Measurements from ENCODE around the gene MAEA. TPM values are rescaled to one million over a fixed set of nuclear protein-coding genes. Genes with fewer than 3 reads are reported as not detected.

Gene MAEA
- total RNA-seq, 2 donors from 2014 or later = 48.8 to 72.7 TPM

- H3K27me3 ChIP-seq (ENCODE audit: control insufficient read depth, insufficient read depth, low read length, poor library complexity, severe bottlenecking) = no peaks in the 10 kb centered on the region
- Mint-ChIP-seq H3K9me3 (no peaks in the 10 kb centered on the region), H3K4me3 (no peak overlapping the region), H3K27ac (no peak overlapping the region), H3K4me1 (peaks cover 7% of the 10 kb centered on the region), H3K27me3 (ENCODE audit: insufficient read depth) (no peaks in the 10 kb centered on the region), H3K36me3 (ENCODE audit: low read depth) (peaks cover 25% of the 10 kb centered on the region)
- H3K9ac ChIP-seq (ENCODE audit: extremely low read depth, low read length, poor library complexity, severe bottlenecking) = no peak overlapping the region
- no peaks in the 10 kb centered on the region for H3K9me3 ChIP-seq (ENCODE audit: control insufficient read depth, low read length)
- no peak overlapping the region for H3K4me3 ChIP-seq (ENCODE audit: low read length)
- no peaks in the 10 kb centered on the region for H3K4me1 ChIP-seq (ENCODE audit: control insufficient read depth, insufficient read depth, low read length)
- no peak for DNase-seq
- TF ChIP-seq CTCF (conservative IDR thresholded peaks at IDR 0.05) = no peak
- H3K27ac ChIP-seq (ENCODE audit: low read depth, low read length) = no peak overlapping the region
- H3K36me3 ChIP-seq (ENCODE audit: control insufficient read depth, insufficient read depth, low read length) = peaks cover 31% of the 10 kb centered on the region
- WGBS, 2 experiments (ENCODE audit: insufficient coverage in 1 of 2, insufficient read length in 1 of 2) = 89 to 93% methylated on average over 3 to 5 of the region's 5 CpGs
These were observed 60.5 kb downstream of the MAEA start for GRCh38 chr4:1350169-1350520.

GRCh38 chr4:1351854-1352566 is 62.3 kb downstream of the MAEA start:
- peaks cover 39% of the 10 kb centered on the region for H3K36me3 ChIP-seq (ENCODE audit: control insufficient read depth, insufficient read depth, low read length)
- no peaks in the 10 kb centered on the region for H3K27me3 ChIP-seq (ENCODE audit: control insufficient read depth, insufficient read depth, low read length, poor library complexity, severe bottlenecking)
- no peaks in the 10 kb centered on the region for H3K9me3 Mint-ChIP-seq
- no peaks in the 10 kb centered on the region for H3K4me1 ChIP-seq (ENCODE audit: control insufficient read depth, insufficient read depth, low read length)
- H3K9ac ChIP-seq (ENCODE audit: extremely low read depth, low read length, poor library complexity, severe bottlenecking) = no peak overlapping the region
- H3K36me3 Mint-ChIP-seq (ENCODE audit: low read depth) = peaks cover 27% of the 10 kb centered on the region
- peaks cover 3% of the 10 kb centered on the region for H3K4me1 Mint-ChIP-seq
- DNase-seq = peak; percentile 97
- 44 to 53% methylated on average over 14 to 24 of the region's 24 CpGs for whole genome bisulfite sequencing, 2 experiments (ENCODE audit: insufficient coverage in 1 of 2, insufficient read length in 1 of 2)
- H3K4me3 ChIP-seq (ENCODE audit: low read length) = no peak overlapping the region
- TF ChIP-seq CTCF (conservative IDR thresholded peaks at IDR 0.05) = peak; percentile 95
- no peaks in the 10 kb centered on the region for H3K9me3 ChIP-seq (ENCODE audit: control insufficient read depth, low read length)
- no peaks in the 10 kb centered on the region for H3K27me3 Mint-ChIP-seq (ENCODE audit: insufficient read depth)
- H3K27ac Mint-ChIP-seq = peak overlapping the region; percentile 18
- H3K4me3 Mint-ChIP-seq = no peak overlapping the region
- no peak overlapping the region for H3K27ac ChIP-seq (ENCODE audit: low read depth, low read length)

- Mint-ChIP-seq H3K36me3 (ENCODE audit: low read depth) (peaks cover 27% of the 10 kb centered on the region), H3K27ac (no peak overlapping the region)
- WGBS, 2 experiments (ENCODE audit: insufficient coverage in 1 of 2, insufficient read length in 1 of 2) = 92 to 95% methylated on average over 12 of the region's 12 CpGs
These were observed 62.8 kb downstream of the MAEA start for GRCh38 chr4:1352567-1352900.

More at GRCh38 chr4:1352567-1352900, 62.8 kb downstream of the MAEA start:
- Histone ChIP-seq H3K9me3 (ENCODE audit: control insufficient read depth, low read length) (no peaks in the 10 kb centered on the region), H3K4me3 (ENCODE audit: low read length) (no peak overlapping the region), H3K27me3 (ENCODE audit: control insufficient read depth, insufficient read depth, low read length, poor library complexity, severe bottlenecking) (no peaks in the 10 kb centered on the region), H3K9ac (ENCODE audit: extremely low read depth, low read length, poor library complexity, severe bottlenecking) (no peak overlapping the region), H3K4me1 (ENCODE audit: control insufficient read depth, insufficient read depth, low read length) (no peaks in the 10 kb centered on the region), H3K36me3 (ENCODE audit: control insufficient read depth, insufficient read depth, low read length) (peaks cover 39% of the 10 kb centered on the region), H3K27ac (ENCODE audit: low read depth, low read length) (no peak overlapping the region)
- Mint-ChIP-seq H3K4me3 (no peak overlapping the region), H3K4me1 (peaks cover 3% of the 10 kb centered on the region), H3K27me3 (ENCODE audit: insufficient read depth) (no peaks in the 10 kb centered on the region), H3K9me3 (no peaks in the 10 kb centered on the region)
- no peak for TF ChIP-seq CTCF (conservative IDR thresholded peaks at IDR 0.05)
- no peak for DNase-seq

Data from endodermal cell (in vitro differentiated cells).